H9 (cell line): Measurements from ENCODE around the gene PTPN13. TPM values are rescaled to one million over a fixed set of nuclear protein-coding genes. Genes with fewer than 3 reads are reported as not detected.

ENCODE experiments used
- DNase-seq: peaks from one replicate; pipeline ENCODE4 v3.0.0-alpha.2; 2017
- H2AFZ ChIP-seq: one replicate; pipeline ENCODE4 v1.6.1; 2013; ENCODE audit warnings: mild to moderate bottlenecking, low read length, control low read depth, moderate library complexity
- H2AK5ac ChIP-seq: 2 replicates; pipeline ENCODE4 v1.6.1; 2013; ENCODE audit warnings: low read length, control low read depth, mixed read lengths; ENCODE audit not compliant: insufficient read length
- H2BK120ac ChIP-seq: one replicate; pipeline ENCODE4 v1.6.1; 2013; ENCODE audit warnings: low read depth, mild to moderate bottlenecking, low read length, control low read depth, inconsistent platforms; ENCODE audit not compliant: poor library complexity, severe bottlenecking
- H2BK12ac ChIP-seq: 2 replicates; pipeline ENCODE4 v1.6.1; 2013; ENCODE audit warnings: low read length, control low read depth, mixed read lengths, low read depth; ENCODE audit not compliant: insufficient read length
- H2BK15ac ChIP-seq: 2 replicates; pipeline ENCODE4 v1.6.1; 2013; ENCODE audit warnings: low read depth, low read length, control low read depth
- H2BK20ac ChIP-seq: one replicate; pipeline ENCODE4 v1.6.1; 2013; ENCODE audit warnings: low read depth, mild to moderate bottlenecking, low read length, control low read depth, inconsistent platforms; ENCODE audit not compliant: poor library complexity, severe bottlenecking
- H2BK5ac ChIP-seq: 2 replicates; pipeline ENCODE4 v1.6.1; 2013; ENCODE audit warnings: low read length, control low read depth, mixed read lengths; ENCODE audit not compliant: insufficient read length
- H3K14ac ChIP-seq: 2 replicates; pipeline ENCODE4 v1.6.1; 2013; ENCODE audit warnings: low read length, control low read depth; ENCODE audit not compliant: insufficient read depth
- H3K18ac ChIP-seq: 2 replicates; pipeline ENCODE4 v1.6.1; 2013; ENCODE audit warnings: low read depth, mild to moderate bottlenecking, mixed read lengths, low read length, control low read depth; ENCODE audit not compliant: insufficient read length
- H3K23ac ChIP-seq: 2 replicates; pipeline ENCODE4 v1.6.1; 2013; ENCODE audit warnings: low read length, control low read depth, mixed read lengths, low read depth; ENCODE audit not compliant: insufficient read length
- H3K23me2 ChIP-seq: 2 replicates; pipeline ENCODE4 v1.6.1; 2013; ENCODE audit warnings: low read depth, mild to moderate bottlenecking, mixed read lengths, low read length, control low read depth; ENCODE audit not compliant: insufficient read length, poor library complexity, severe bottlenecking
- H3K27ac ChIP-seq: 2 replicates; pipeline ENCODE4 v1.5.1; 2013; ENCODE audit warnings: low read length, control low read depth, mixed read lengths, low read depth; ENCODE audit not compliant: insufficient read length
- H3K27me3 ChIP-seq: 2 replicates; pipeline ENCODE4 v1.6.1; 2013; ENCODE audit warnings: low read length, control low read depth, inconsistent platforms; ENCODE audit not compliant: insufficient read depth
- H3K4ac ChIP-seq: 2 replicates; pipeline ENCODE4 v1.6.1; 2013; ENCODE audit warnings: low read depth, mild to moderate bottlenecking, control low read depth, inconsistent platforms, low read length, moderate library complexity
- H3K4me1 ChIP-seq: 2 replicates; pipeline ENCODE4 v1.6.1; 2013; ENCODE audit warnings: low read length, control low read depth, inconsistent platforms; ENCODE audit not compliant: insufficient read depth
- H3K4me2 ChIP-seq: 2 replicates; pipeline ENCODE4 v1.6.1; 2013; ENCODE audit warnings: low read length, control low read depth, mixed read lengths; ENCODE audit not compliant: insufficient read length, insufficient read depth
- H3K56ac ChIP-seq: 2 replicates; pipeline ENCODE4 v1.6.1; 2013; ENCODE audit warnings: low read depth, mild to moderate bottlenecking, mixed read lengths, low read length, control low read depth; ENCODE audit not compliant: insufficient read length
- H3K79me1 ChIP-seq: 2 replicates; pipeline ENCODE4 v1.6.1; 2013; ENCODE audit warnings: low read depth, mild to moderate bottlenecking, moderate library complexity, low read length, control low read depth, inconsistent platforms; ENCODE audit not compliant: insufficient read depth, poor library complexity, severe bottlenecking
- H3K79me2 ChIP-seq: 2 replicates; pipeline ENCODE4 v1.6.1; 2013; ENCODE audit warnings: low read length, control low read depth, inconsistent platforms; ENCODE audit not compliant: insufficient read depth
- H3K9ac ChIP-seq: 2 replicates; pipeline ENCODE4 v1.6.1; 2013; ENCODE audit warnings: low read length, control low read depth, mixed read lengths; ENCODE audit not compliant: insufficient read length; ENCODE audit errors: extremely low read depth
- H3K9me3 ChIP-seq: one replicate; pipeline ENCODE4 v1.6.1; 2013; ENCODE audit warnings: low read depth, low read length, inconsistent platforms; ENCODE audit not compliant: control insufficient read depth
- H3T11ph ChIP-seq: one replicate; pipeline ENCODE4 v1.6.1; 2013; ENCODE audit warnings: mild to moderate bottlenecking, low read length, control low read depth, inconsistent platforms
- H4K20me1 ChIP-seq: one replicate; pipeline ENCODE4 v1.6.1; 2013; ENCODE audit not compliant: control insufficient read depth, insufficient read length, insufficient read depth
- H4K5ac ChIP-seq: 2 replicates; pipeline ENCODE4 v1.6.1; 2013; ENCODE audit warnings: low read depth, mild to moderate bottlenecking, mixed read lengths, low read length, control low read depth; ENCODE audit not compliant: insufficient read length
- H4K8ac ChIP-seq: replicated peaks from 2 replicates; pipeline ENCODE4 v1.6.1; 2013; ENCODE audit warnings: low read length, control low read depth, mixed read lengths, low read depth; ENCODE audit not compliant: insufficient read length
- H4K91ac ChIP-seq: 2 replicates; pipeline ENCODE4 v1.6.1; 2013; ENCODE audit warnings: low read depth, mild to moderate bottlenecking, moderate library complexity, mixed read lengths, low read length, control low read depth; ENCODE audit not compliant: insufficient read length
- H3K27ac Mint-ChIP-seq, 3 experiments: 2 replicates in 2 of 3; 3 replicates in 1 of 3; pipeline ENCODE4 v1.8.0; 2020 to 2021; ENCODE audit warnings: mixed read lengths in 3 of 3, mild to moderate bottlenecking in 1 of 3, moderate library complexity in 1 of 3
- H3K27me3 Mint-ChIP-seq: 2 replicates; pipeline ENCODE4 v1.8.0; 2021; ENCODE audit warnings: low read depth, mild to moderate bottlenecking, moderate library complexity, mixed read lengths
- H3K36me3 Mint-ChIP-seq, 3 experiments: 2 replicates in 2 of 3; 3 replicates in 1 of 3; pipeline ENCODE4 v1.8.0; 2020 to 2021; ENCODE audit warnings: low read depth in 3 of 3, mixed read lengths in 3 of 3; ENCODE audit not compliant: insufficient read depth in 1 of 3
- H3K4me1 Mint-ChIP-seq, 2 experiments: 2 replicates each; pipeline ENCODE4 v1.8.0; 2020; ENCODE audit warnings: mixed read lengths in 2 of 2
- H3K4me3 Mint-ChIP-seq, 2 experiments: 2 replicates in 1 of 2; 3 replicates in 1 of 2; pipeline ENCODE4 v1.8.0; 2020 to 2021; ENCODE audit warnings: mild to moderate bottlenecking in 2 of 2, mixed read lengths in 2 of 2, moderate library complexity in 1 of 2
- H3K9me3 Mint-ChIP-seq, 2 experiments: 2 replicates in 1 of 2; 3 replicates in 1 of 2; pipeline ENCODE4 v1.8.0; 2020; ENCODE audit warnings: mild to moderate bottlenecking in 2 of 2, mixed read lengths in 2 of 2, moderate library complexity in 1 of 2
- WGBS: extraction: QIAGEN DNeasy Blood & Tissue Kit; methylation state at CpG from one replicate; pipeline ENCODE4 v1.1.7; 2013; ENCODE audit warnings: missing lambda C conversion rate, low lambda C conversion rate, mixed read lengths; ENCODE audit not compliant: insufficient read length; ENCODE audit errors: extremely low coverage; 5-methylcytosine and 5-hydroxymethylcytosine counted together
- total RNA-seq: library from RNA; stranded (reverse); gene quantifications from 2 replicates; pipeline ENCODE4 v1.2.1, GENCODE V29; 2021
- TF ChIP-seq, protein P1 (sequence below): fragments of 200-600 bp; sonication (generic); conservative IDR thresholded peaks from 3 replicates; pipeline ENCODE4 v1.8.0; 2021; ENCODE audit warnings: antibody characterized with exemption, mild to moderate bottlenecking

The PTPN13 gene
- total RNA-seq, 1 experiment from 2014 or later, result 34.9 TPM

DNA sequence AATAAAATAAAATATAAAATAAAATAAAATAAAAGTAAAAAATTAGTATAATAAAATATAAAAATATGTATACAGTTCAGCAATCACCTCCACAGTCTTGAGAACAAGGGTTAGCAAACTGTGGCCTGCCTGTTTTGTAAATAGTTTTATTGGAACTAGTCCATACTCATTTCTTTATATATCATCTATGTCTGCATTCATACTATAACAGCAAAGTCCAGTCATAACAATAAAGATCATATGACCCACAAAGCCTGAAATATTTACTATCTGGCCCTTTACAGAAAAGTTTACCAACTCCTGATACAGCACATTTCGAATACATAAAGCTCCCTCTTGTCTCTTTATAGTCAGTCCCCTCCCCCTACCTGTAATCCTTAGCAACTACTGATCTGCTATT, 143.1 kb downstream of the PTPN13 start:
- Histone ChIP-seq H4K20me1 (no peaks in the 10 kb centered on the region), H3K27ac (no peak overlapping the region), H3K9me3 (peaks cover 8% of the 10 kb centered on the region), H3T11ph (no peak overlapping the region), H3K4me2 (no peak overlapping the region), H2BK12ac (no peak overlapping the region), H3K14ac (no peak overlapping the region), H2BK20ac (no peak overlapping the region), H3K27me3 (no peaks in the 10 kb centered on the region), H2BK5ac (no peak overlapping the region), H3K4me1 (no peaks in the 10 kb centered on the region), H4K8ac (no peak overlapping the region), H4K91ac (no peak overlapping the region), H4K5ac (no peak overlapping the region), H2AK5ac (no peak overlapping the region), H3K23ac (no peak overlapping the region), H3K18ac (no peak overlapping the region), H2AFZ (no peak overlapping the region), H2BK15ac (no peak overlapping the region), H3K4ac (no peak overlapping the region), H3K56ac (no peak overlapping the region), H3K9ac (no peak overlapping the region), H2BK120ac (no peak overlapping the region), H3K79me2 (no peaks in the 10 kb centered on the region), H3K79me1 (no peaks in the 10 kb centered on the region), H3K23me2 (no peaks in the 10 kb centered on the region)
- H3K27me3 Mint-ChIP-seq, result peaks cover 1% of the 10 kb centered on the region; the same call in 1 of the 2 replicates
- no CpG with 5 or more reads among the region's 1 CpG for WGBS
- H3K27ac Mint-ChIP-seq, result no peak overlapping the region
- TF ChIP-seq, protein P1, sequence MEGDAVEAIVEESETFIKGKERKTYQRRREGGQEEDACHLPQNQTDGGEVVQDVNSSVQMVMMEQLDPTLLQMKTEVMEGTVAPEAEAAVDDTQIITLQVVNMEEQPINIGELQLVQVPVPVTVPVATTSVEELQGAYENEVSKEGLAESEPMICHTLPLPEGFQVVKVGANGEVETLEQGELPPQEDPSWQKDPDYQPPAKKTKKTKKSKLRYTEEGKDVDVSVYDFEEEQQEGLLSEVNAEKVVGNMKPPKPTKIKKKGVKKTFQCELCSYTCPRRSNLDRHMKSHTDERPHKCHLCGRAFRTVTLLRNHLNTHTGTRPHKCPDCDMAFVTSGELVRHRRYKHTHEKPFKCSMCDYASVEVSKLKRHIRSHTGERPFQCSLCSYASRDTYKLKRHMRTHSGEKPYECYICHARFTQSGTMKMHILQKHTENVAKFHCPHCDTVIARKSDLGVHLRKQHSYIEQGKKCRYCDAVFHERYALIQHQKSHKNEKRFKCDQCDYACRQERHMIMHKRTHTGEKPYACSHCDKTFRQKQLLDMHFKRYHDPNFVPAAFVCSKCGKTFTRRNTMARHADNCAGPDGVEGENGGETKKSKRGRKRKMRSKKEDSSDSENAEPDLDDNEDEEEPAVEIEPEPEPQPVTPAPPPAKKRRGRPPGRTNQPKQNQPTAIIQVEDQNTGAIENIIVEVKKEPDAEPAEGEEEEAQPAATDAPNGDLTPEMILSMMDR, result no peak
- peaks cover 32% of the 10 kb centered on the region in 2 experiments for H3K9me3 Mint-ChIP-seq
- H3K4me1 Mint-ChIP-seq, result no peaks in the 10 kb centered on the region
- no peak overlapping the region for H3K4me3 Mint-ChIP-seq
- no peak for DNase-seq
- peaks cover 60 to 78% (median 64%) of the 10 kb centered on the region in 3 experiments for H3K36me3 Mint-ChIP-seq
